A549 (cell line): Measurements from ENCODE around the gene ANGPTL3.

Experiments used
- CTCF ChIP-seq: fragments of >200 bp; sonication (Bioruptor Twin); formaldehyde crosslinking; IDR thresholded peaks from 3 replicates; pipeline ENCODE4 v1.5.1; 2016
- ESRRA ChIP-seq: fragments of 150-350 bp; IDR thresholded peaks from 2 replicates; pipeline ENCODE4 v1.6.1; 2014; ENCODE audit warnings: mild to moderate bottlenecking, low read length, borderline replicate concordance
- MYC ChIP-seq: IDR thresholded peaks from 2 replicates; pipeline ENCODE4 v1.6.1; 2012; ENCODE audit warnings: mild to moderate bottlenecking, inconsistent platforms, low read length, improper control_type of control experiment, borderline replicate concordance
- NFE2L2 ChIP-seq: fragments of 150-350 bp; conservative IDR thresholded peaks from 2 replicates; pipeline ENCODE4 v1.6.1; 2014; ENCODE audit warnings: low read length
- POLR2AphosphoS2 ChIP-seq: conservative IDR thresholded peaks from 2 replicates; pipeline ENCODE4 v1.6.1; 2012; ENCODE audit warnings: low read length, improper control_type of control experiment, inconsistent platforms
- RAD21 ChIP-seq, 2 experiments: fragments of >200 bp in 1 of 2; sonication (Bioruptor Twin) in 1 of 2; formaldehyde crosslinking in 1 of 2; IDR thresholded peaks in 1 of 2; conservative IDR thresholded peaks in 1 of 2; 2 replicates in 1 of 2; 3 replicates in 1 of 2; pipeline ENCODE4 v1.6.1; 2012 to 2018; ENCODE audit warnings: inconsistent platforms in 1 of 2
- RCOR1 ChIP-seq: fragments of 150-350 bp; IDR thresholded peaks from 2 replicates; pipeline ENCODE4 v1.6.1; 2014; ENCODE audit warnings: antibody characterized with exemption, low read length, low read depth
- REST ChIP-seq: fragments of 200-600 bp; sonication (generic); IDR thresholded peaks from 2 replicates; pipeline ENCODE4 v1.6.1; 2016; ENCODE audit warnings: antibody characterized with exemption, mild to moderate bottlenecking, moderate library complexity
- TP53 ChIP-seq: fragments of 250-450 bp; sonication (Bioruptor Pico); IDR thresholded peaks from 2 replicates; pipeline ENCODE4 v1.5.0; 2021; ENCODE audit warnings: mild to moderate bottlenecking, moderate library complexity
- ZFP36 ChIP-seq: fragments of 450-650 bp; IDR thresholded peaks from 2 replicates; pipeline ENCODE4 v1.6.1; 2014; ENCODE audit warnings: borderline replicate concordance; ENCODE audit not compliant: partially characterized antibody
- TF ChIP-seq, protein P1 (sequence below): fragments of >200 bp; sonication (Bioruptor Twin); formaldehyde crosslinking; IDR thresholded peaks from 3 replicates; pipeline ENCODE4 v1.6.1; 2016

DNA sequence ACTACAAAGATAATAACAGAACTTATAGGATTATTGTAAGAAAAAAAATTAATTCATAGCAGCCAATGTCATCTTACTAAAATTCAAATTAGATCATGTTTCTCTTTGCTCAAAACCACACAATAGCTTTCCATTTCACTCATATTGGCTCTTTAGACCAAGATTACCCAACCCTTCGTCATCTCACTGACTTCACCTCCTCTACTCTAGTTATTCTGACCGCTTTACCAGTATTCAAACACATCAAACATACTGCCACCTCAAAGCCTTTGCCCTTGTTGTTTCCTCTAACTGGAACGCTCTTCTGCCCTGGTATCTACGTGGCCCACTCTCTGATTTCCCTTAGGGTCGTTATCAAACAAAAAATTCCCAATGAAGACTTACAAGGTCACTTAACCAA, 1.7 kb downstream of the ANGPTL3 start:
- TF ChIP-seq REST (no peak), MYC (no peak), ESRRA (no peak), ZFP36 (no peak), RAD21 (conservative IDR thresholded peaks at IDR 0.05 in 1 of 2, IDR thresholded peaks at IDR 0.05 in 1 of 2) (no peak), POLR2AphosphoS2 (no peak), CTCF (no peak), RCOR1 (no peak), TP53 (no peak), NFE2L2 (no peak)
- TF ChIP-seq, protein P1, sequence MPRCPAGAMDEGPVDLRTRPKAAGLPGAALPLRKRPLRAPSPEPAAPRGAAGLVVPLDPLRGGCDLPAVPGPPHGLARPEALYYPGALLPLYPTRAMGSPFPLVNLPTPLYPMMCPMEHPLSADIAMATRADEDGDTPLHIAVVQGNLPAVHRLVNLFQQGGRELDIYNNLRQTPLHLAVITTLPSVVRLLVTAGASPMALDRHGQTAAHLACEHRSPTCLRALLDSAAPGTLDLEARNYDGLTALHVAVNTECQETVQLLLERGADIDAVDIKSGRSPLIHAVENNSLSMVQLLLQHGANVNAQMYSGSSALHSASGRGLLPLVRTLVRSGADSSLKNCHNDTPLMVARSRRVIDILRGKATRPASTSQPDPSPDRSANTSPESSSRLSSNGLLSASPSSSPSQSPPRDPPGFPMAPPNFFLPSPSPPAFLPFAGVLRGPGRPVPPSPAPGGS = no peak
